OCI-LY1 (cell line): ENCODE results near the gene PVALEF.

ENCODE experiments used
- EZH2 ChIP-seq: fragments of 200-600 bp; sonication (generic), shearing (Covaris generic); IDR thresholded peaks from 2 replicates; pipeline ENCODE4 v1.8.0; 2017; ENCODE audit warnings: borderline replicate concordance, mixed run types, mild to moderate bottlenecking, antibody characterized with exemption, low read length, moderate library complexity, mixed read lengths
- TF ChIP-seq, protein P1 (sequence below): fragments of 200-600 bp; sonication (generic), shearing (Covaris generic); IDR thresholded peaks from 2 replicates; pipeline ENCODE4 v1.5.1; 2017; ENCODE audit warnings: mild to moderate bottlenecking, antibody characterized with exemption, low read length, moderate library complexity, mixed read lengths

DNA sequence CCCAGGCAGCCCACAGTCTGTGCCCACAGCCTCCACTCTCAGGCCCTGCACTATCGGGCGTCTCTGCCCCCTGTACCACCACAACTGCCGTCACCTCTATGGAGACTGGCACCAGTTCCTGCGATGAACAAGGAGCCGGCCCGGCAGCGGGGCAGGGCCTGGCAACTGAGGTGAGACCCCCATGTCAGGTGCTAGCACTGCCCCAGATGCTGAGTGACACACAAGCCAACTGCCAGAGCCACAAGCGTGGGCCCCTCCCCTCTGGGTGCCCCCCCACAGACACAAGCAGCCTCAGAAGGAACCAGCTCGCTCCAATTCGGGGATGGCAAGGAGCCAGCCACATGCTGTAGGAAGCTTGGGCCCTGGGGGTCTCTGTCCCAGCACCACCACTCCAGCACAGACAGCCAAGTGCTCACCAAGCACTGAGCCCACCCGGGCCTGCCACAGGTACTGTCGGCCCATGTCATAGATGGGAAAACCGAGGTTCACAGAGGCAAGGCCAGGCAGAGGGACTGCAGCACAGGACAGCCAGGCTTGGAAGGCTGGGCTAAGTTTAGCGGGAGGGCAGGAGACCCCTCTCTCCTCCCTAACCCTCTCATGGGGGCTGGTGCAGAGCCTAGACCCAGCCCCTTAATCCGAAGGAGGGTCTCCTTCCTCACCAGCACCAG is 1.5 kb upstream of the PVALEF start:
- TF ChIP-seq, protein P1, sequence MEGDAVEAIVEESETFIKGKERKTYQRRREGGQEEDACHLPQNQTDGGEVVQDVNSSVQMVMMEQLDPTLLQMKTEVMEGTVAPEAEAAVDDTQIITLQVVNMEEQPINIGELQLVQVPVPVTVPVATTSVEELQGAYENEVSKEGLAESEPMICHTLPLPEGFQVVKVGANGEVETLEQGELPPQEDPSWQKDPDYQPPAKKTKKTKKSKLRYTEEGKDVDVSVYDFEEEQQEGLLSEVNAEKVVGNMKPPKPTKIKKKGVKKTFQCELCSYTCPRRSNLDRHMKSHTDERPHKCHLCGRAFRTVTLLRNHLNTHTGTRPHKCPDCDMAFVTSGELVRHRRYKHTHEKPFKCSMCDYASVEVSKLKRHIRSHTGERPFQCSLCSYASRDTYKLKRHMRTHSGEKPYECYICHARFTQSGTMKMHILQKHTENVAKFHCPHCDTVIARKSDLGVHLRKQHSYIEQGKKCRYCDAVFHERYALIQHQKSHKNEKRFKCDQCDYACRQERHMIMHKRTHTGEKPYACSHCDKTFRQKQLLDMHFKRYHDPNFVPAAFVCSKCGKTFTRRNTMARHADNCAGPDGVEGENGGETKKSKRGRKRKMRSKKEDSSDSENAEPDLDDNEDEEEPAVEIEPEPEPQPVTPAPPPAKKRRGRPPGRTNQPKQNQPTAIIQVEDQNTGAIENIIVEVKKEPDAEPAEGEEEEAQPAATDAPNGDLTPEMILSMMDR = no peak
- no peak for TF ChIP-seq EZH2
